NOMO-1 (cell line): ENCODE data around the gene FBXO28.
A peak's percentile ranks its signal among the peaks of the same experiment; 100 is the strongest.

ENCODE experiments used
- DNase-seq, 2 experiments: peaks; one replicate each; lab custom pipeline; 2025; ENCODE audit not compliant: unreplicated experiment in 2 of 2; lab: John Stamatoyannopoulos, UW

Gene FBXO28

GRCh38 chr1:224141693-224142092 lies 27.8 kb downstream of the FBXO28 start:
- no peak for DNase-seq

- DNase-seq: no peak
Observed at GRCh38 chr1:224149709-224150108, 35.8 kb downstream of the FBXO28 start.

- no peak for DNase-seq
Observed at GRCh38 chr1:224151117-224151516, 37.2 kb downstream of the FBXO28 start.

GRCh38 chr1:224157316-224157715 lies 43.4 kb downstream of the FBXO28 start:
- no peak for DNase-seq

- no peak for DNase-seq
Observed at GRCh38 chr1:224159541-224159940, 45.6 kb downstream of the FBXO28 start.

GRCh38 chr1:224160171-224160682 lies 46.3 kb downstream of the FBXO28 start:
- no peak for DNase-seq

- DNase-seq: no peak
Observed at GRCh38 chr1:224162768-224163167, 48.9 kb downstream of the FBXO28 start.

- no peak for DNase-seq
Observed at GRCh38 chr1:224163311-224163710, 49.4 kb downstream of the FBXO28 start.

GRCh38 chr1:224168859-224169380 lies 55.0 kb downstream of the FBXO28 start:
- DNase-seq: peak; percentile 75 to 94

GRCh38 chr1:224169718-224170270 lies 55.9 kb downstream of the FBXO28 start:
- no peak for DNase-seq

GRCh38 chr1:224170343-224170742 lies 56.4 kb downstream of the FBXO28 start:
- DNase-seq: no peak

GRCh38 chr1:224170748-224171478 lies 57.0 kb downstream of the FBXO28 start:
- peak; percentile 66 to 75 for DNase-seq

- DNase-seq: no peak
Observed at GRCh38 chr1:224172229-224172628, 58.3 kb downstream of the FBXO28 start.

GRCh38 chr1:224173523-224173922 lies 59.6 kb downstream of the FBXO28 start:
- no peak for DNase-seq

- no peak for DNase-seq
Observed at GRCh38 chr1:224175617-224176016, 61.7 kb downstream of the FBXO28 start.

- DNase-seq: no peak
Observed at GRCh38 chr1:224177356-224177999, 63.6 kb downstream of the FBXO28 start.

GRCh38 chr1:224178894-224179293 lies 65.0 kb downstream of the FBXO28 start:
- DNase-seq: no peak

- no peak for DNase-seq
Observed at GRCh38 chr1:224180783-224181452, 67.0 kb downstream of the FBXO28 start.

- DNase-seq: no peak
Observed at GRCh38 chr1:224181453-224181810, 67.5 kb downstream of the FBXO28 start.

GRCh38 chr1:224182057-224182865 lies 68.3 kb downstream of the FBXO28 start:
- DNase-seq: peak in 1 of 2 experiments; percentile 27
